DND-41 (cell line): Measurements from ENCODE around the gene CDKN1C.

Experiments
- CTCF ChIP-seq: IDR thresholded peaks from 2 replicates; pipeline ENCODE4 v1.5.1; 2012; ENCODE audit warnings: borderline replicate concordance, low read length, moderate library complexity, mild to moderate bottlenecking; ENCODE audit not compliant: poor library complexity, severe bottlenecking; ENCODE audit errors: extremely low read depth
- EZH2 ChIP-seq: IDR thresholded peaks from 3 replicates; pipeline ENCODE4 v1.6.1; 2012; ENCODE audit warnings: borderline replicate concordance, low read depth, mild to moderate bottlenecking, moderate library complexity, low read length, inconsistent platforms; ENCODE audit not compliant: severe bottlenecking

- TF ChIP-seq CTCF (no peak), EZH2 (no peak)
These were observed 22.6 kb upstream of the CDKN1C start for GRCh38 chr11:2908130-2908529.
